Measurements from ENCODE around the gene ZNF208. TPM values are rescaled to one million over a fixed set of nuclear protein-coding genes. Genes with fewer than 3 reads are reported as not detected.

The ZNF208 gene
- total RNA-seq: 0.85 and 2.0 TPM in 2 replicates

GRCh38 chr19:22010437-22011143 lies at the start of gene ZNF208:
Gene ZNF208 (minus strand): TSS chr19:22010943. CDS start chr19:22010794, 149 bp downstream.

Other genes with a start within 250 kb of the ZNF208 start
- gene ZNF100, start 243.4 kb downstream of the ZNF208 start, total RNA-seq: 1.00 and 1.4 TPM in 2 replicates
- gene ZNF43, start 174.8 kb downstream of the ZNF208 start, total RNA-seq: 3.4 TPM in 2 replicates
- 0.46 and 0.57 TPM in 2 replicates for gene ZNF257, start 41.5 kb upstream of the ZNF208 start, total RNA-seq
- gene ZNF676, start 186.0 kb upstream of the ZNF208 start, total RNA-seq: 0.14 and 0.18 TPM in 2 replicates

Data from smooth muscle cell of bladder (primary cell).